Measurements from ENCODE around the gene TBC1D9.

TBC1D9 gene

DNA sequence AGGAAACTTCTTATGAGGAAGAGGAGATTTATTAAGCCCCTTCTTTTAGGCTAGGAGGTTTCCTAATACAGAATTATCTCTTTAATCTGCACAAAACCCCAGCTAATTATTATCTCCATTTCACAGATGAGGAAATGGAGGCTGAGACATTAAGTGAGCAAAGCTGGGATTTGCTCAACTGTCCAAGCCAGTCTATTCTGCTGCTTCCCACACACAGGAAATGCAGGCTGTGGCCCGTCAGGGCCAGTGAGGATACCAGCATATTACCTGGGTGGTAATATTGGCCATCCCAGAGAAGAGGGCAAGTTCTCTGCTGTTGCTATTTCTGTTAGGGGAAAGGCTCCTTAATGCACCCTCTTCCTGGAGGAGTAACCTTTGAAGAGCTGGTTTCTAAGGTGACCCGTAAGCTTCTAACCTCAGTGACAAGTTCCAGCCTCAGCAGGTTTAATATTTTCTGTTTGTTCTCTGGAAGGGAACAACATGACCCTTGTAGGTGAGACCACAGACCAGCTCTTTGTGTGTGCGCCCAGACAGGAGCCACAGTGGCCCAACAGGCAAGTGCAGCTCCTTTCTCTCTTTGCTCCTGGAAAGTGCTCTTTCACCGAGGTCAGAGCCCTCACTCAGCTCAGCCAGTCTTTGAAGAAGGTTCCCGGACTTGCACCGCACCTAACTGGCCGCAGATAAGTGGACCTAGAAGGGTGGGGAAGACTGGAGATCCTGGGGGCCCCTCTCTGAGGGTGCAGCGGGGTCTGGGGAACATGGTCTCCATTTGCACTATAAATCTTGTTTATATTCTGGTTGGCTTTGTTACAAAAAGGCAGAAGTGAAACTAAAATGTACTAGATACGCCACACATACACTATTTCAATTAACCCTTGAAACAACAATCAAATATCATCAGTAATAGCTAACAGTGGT is 35.5 kb downstream of the TBC1D9 start:
- TF ChIP-seq GATA3 (IDR thresholded peaks at IDR 0.05; ENCODE audit: low read depth, low read length) (no peak), GATA2 (IDR thresholded peaks at IDR 0.05; ENCODE audit: low read depth, low read length) (no peak)

DNA sequence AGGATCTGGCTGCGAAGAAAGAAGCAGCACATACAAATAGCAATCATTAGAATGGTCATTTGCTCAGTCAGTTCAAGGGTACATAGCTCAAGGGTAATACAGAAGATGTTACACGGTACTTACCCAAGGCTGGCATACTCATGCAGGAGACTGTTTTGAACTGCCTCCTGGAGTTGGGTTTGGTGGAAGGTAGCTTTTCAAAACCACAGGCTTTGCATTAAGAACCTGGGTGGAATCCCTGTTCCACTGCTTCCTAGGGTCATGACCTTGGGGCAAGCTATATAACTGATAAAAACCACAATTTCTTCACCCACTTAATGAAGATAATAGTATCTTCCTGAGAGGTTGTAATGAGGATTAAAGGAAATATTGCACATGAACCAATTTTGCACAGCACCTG is 36.5 kb downstream of the TBC1D9 start:
- TF ChIP-seq GATA2 (IDR thresholded peaks at IDR 0.05; ENCODE audit: low read depth, low read length), result no peak
- no peak for TF ChIP-seq GATA3 (IDR thresholded peaks at IDR 0.05; ENCODE audit: low read depth, low read length)

DNA sequence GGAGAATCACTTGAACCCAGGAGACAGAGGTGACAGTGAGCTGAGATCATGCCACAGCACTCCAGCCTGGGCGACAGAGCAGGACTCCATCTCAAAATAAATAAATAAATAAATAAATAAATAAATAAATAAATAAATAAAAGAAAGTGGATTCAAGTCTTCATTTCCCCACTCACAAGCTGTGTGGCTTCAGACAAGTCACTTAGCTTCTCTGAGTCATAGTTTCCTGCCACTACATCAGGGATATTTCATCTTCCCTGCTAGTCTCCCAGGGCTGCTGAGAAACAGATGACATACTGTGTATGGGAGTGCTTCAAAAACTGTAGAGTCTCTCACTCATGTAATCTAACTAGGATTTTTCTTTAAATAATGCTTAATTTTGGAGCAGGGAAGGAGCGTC is 37.2 kb downstream of the TBC1D9 start:
- no peak for TF ChIP-seq GATA3 (IDR thresholded peaks at IDR 0.05; ENCODE audit: low read depth, low read length)
- no peak for TF ChIP-seq GATA2 (IDR thresholded peaks at IDR 0.05; ENCODE audit: low read depth, low read length)

DNA sequence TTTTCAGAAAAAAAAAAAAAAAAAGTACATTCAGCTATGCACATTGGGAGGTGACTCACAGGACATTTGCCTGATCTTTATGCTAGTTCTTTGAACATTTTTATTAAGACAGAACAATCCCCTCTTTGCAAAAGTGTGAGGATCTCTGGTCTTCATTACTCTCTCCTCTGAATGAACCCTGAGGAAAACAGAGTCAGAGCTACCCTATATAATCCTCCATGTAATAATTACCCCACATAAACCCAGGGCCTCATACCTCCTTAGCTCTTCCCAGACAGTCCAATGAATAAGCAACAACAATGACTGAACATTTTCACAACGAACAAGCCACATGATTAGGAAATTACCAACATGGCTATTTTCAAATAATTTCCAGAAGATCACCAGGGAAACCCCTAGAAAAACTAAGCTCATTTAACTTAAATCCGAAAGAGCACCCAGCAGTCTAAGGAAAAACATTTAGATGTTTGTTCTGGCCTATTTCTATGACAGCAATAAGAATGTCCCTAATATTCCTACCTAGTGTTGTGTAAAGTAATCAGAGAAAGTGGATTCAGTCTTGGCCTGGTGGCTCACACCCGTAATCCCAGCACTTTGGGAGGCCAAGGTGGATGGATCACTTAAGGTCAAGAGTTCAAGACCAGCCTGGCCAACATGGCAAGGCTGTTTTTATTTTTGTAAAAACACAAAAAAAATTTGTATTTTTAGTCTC is 37.8 kb downstream of the TBC1D9 start:
- no peak for TF ChIP-seq GATA3 (IDR thresholded peaks at IDR 0.05; ENCODE audit: low read depth, low read length)
- no peak for TF ChIP-seq GATA2 (IDR thresholded peaks at IDR 0.05; ENCODE audit: low read depth, low read length)

DNA sequence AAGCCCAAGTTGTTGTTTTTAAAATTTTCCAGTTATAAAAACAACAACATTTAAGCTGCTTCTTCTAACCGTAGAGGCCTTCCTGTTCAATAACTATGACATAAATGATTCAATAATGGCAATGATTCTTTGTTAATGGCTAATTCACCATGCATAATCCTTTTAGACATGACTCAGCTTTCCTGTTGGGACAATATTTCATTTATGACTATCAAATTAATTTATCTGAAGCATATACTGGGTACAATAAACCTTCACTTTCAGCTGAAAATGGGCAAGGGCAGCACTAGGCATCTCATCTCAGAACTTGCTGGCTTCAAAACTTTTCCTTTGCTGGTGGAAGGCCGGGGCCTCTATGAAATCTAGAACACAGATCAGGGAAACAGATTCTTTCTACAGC is 38.9 kb downstream of the TBC1D9 start:
- TF ChIP-seq GATA3 (IDR thresholded peaks at IDR 0.05; ENCODE audit: low read depth, low read length), result no peak
- TF ChIP-seq GATA2 (IDR thresholded peaks at IDR 0.05; ENCODE audit: low read depth, low read length), result no peak

DNA sequence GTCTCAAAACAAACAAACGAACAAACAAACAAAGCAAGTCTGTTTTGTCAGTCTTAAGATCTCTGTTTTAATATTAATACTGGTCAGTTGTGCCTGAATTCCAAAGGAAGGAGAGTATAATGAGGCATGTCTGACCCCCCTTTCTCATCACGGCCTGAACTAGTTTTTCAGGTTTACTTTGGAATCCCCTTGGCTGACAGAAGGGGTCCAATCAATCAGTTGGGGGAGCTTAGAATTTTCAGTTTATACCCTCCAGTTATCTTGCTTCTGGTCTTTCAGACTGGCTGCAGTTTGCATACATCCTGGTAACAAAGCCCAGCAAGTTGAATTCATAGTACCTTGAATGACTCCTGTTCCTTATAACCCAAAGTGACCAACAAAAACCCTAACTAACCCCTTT is 41.1 kb downstream of the TBC1D9 start:
- TF ChIP-seq GATA2 (IDR thresholded peaks at IDR 0.05; ENCODE audit: low read depth, low read length) (no peak), GATA3 (IDR thresholded peaks at IDR 0.05; ENCODE audit: low read depth, low read length) (no peak)

DNA sequence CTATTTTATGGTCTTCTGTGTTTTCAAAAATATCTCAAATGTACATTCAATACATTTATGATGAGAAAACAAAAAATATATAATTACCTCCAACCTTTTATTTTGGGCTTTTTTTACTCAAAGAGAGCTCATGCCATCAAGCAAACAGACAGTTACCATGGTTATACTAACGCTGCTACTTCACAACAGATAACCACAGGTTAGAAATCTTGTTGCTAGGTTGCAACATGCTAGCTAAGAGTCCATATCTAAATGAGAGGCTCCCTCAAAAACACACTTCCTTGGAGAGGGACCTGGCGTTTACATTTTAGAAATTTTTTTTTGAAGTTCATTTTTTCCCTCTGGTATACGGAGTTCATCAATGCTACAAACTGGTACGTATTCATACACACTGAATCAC is 44.3 kb downstream of the TBC1D9 start:
- TF ChIP-seq GATA2 (IDR thresholded peaks at IDR 0.05; ENCODE audit: low read depth, low read length) (no peak), GATA3 (IDR thresholded peaks at IDR 0.05; ENCODE audit: low read depth, low read length) (no peak)

DNA sequence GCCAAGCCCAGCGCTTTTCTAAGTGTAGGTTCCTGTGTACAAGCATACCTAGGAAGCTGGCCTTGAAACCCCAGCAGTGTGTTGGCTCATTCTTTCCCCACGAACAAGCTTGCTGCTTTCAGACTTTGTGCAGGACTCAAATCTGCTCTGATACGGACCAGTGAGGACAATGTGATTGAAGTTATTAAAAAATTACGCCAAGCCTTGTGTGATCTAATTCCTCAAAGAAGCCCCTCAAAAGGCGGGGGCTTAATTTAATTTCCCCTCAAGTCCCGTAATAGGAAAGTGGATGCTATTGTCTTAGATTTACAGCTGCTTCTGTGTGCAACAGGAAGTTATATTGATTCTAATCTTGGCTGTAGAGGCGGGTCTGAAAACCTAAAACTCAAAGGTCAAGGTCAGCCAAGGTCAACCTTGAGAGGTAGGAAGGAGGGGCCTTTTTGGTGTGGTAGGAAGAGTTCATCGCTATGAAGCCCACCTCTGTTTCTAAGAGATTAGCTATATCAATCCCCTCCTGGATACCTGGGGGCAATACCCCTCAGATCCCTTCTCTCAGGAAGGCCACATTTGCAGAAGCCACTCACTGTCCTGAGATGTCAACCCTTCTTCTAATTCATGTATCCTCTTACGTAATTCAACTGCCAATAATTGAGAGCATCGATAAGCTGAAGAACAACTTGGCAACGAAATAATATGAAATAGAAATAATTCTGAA is 45.1 kb downstream of the TBC1D9 start:
- TF ChIP-seq GATA3 (IDR thresholded peaks at IDR 0.05; ENCODE audit: low read depth, low read length) (no peak), GATA2 (IDR thresholded peaks at IDR 0.05; ENCODE audit: low read depth, low read length) (no peak)

DNA sequence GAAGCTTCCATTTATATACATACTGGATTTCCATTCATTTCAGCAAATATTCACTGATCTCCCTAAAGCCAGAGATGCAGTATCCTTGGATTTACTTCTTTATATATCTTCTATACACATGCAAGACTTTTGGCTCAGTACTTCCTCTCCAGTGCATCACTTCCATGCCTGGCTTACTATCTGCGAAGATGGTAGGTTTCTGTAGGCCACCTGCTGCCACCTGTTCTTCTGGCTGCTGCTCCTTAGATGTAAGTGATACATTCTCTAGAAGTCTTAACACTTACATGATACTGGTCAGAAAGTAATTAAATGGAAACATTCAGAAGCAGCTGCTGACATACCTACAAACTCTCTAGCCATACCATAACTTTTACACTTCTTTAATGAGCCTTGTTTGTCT is 48.9 kb downstream of the TBC1D9 start:
- TF ChIP-seq GATA2 (IDR thresholded peaks at IDR 0.05; ENCODE audit: low read depth, low read length) (no peak), GATA3 (IDR thresholded peaks at IDR 0.05; ENCODE audit: low read depth, low read length) (no peak)

DNA sequence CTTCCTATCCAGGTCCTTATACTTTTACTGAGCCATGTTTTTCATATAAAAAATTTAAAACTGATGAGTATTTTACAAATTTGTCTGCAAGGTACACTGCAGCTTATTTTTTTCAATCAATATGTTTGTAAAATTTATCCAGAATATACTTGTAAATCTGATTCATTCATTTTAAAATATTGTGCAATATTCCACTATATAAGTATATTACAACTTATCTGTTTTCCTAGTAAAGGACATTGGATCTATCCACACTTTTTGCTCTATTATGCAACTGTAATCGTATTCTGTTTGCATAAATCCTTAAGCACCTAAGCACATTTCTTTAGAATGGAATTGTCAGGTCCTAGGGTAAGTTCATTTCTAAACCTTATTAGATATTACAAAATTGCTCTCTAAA is 49.5 kb downstream of the TBC1D9 start:
- TF ChIP-seq GATA3 (IDR thresholded peaks at IDR 0.05; ENCODE audit: low read depth, low read length) (no peak), GATA2 (IDR thresholded peaks at IDR 0.05; ENCODE audit: low read depth, low read length) (no peak)

DNA sequence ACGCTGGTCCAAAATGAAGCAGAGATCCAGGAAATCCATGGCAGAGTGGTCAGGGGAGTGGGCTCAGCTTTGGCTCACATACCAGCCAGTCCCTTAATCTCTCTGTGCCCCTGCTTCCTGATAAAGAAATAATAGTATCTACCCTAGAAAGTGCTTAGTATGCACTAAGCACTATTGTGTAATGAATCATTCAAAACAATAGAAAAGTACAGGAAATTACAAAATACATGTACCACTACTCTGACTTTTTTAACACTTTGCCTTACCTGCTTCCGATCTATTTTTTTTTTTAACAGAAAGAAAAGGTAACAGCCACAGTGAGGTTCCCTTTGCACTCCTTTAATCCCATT is 49.9 kb downstream of the TBC1D9 start:
- TF ChIP-seq GATA2 (IDR thresholded peaks at IDR 0.05; ENCODE audit: low read depth, low read length) (no peak), GATA3 (IDR thresholded peaks at IDR 0.05; ENCODE audit: low read depth, low read length) (no peak)

DNA sequence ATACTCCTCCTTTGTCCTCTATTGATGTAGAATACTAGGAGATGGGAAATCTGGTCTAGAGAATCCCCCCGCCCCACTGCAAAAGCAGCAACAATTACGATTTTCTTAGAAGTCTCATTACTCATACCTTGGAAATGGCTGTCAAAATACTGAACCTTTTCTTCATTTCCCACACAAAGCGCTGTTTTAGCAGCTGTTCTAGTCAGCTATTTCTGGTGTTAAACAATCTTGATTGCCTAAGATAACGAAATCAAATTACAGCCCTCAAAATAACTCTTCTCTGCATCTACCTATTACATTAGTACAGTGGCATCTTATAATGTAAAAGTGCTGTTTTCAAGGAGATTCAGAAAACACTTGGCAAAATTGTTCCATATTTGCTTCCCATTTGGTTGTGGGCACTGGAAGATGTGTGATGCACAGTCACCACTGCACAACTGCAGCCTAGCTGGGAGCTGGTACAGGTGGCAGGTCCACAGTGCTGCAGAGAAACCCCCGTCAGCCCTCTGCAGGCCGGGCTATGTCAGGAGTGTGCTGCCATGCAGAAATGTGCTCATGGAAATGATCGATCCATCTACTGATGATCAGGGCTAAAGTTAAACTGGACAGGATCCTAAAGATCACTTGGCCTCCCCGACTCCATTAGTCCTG is 50.4 kb downstream of the TBC1D9 start:
- TF ChIP-seq GATA2 (IDR thresholded peaks at IDR 0.05; ENCODE audit: low read depth, low read length), result no peak
- TF ChIP-seq GATA3 (IDR thresholded peaks at IDR 0.05; ENCODE audit: low read depth, low read length), result no peak

DNA sequence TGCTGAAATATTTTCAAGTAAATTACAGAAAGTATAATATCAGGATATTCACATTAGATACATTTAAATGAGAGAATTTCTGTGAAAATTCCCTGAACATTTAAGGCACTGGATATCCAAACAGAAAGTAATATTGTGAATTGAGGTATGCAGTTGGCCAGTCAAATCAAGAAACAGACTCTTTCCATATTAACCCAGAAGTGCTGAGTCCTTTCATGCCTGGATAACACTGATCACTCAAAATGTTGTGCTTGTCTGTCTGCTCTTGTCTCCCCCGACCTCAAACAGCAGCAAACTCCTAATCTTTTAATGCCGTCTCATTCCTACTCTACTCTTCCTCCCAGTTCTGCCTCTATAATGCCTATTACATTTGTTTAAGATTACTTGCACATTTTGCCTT is 51.2 kb downstream of the TBC1D9 start:
- TF ChIP-seq GATA3 (IDR thresholded peaks at IDR 0.05; ENCODE audit: low read depth, low read length), result no peak
- no peak for TF ChIP-seq GATA2 (IDR thresholded peaks at IDR 0.05; ENCODE audit: low read depth, low read length)

DNA sequence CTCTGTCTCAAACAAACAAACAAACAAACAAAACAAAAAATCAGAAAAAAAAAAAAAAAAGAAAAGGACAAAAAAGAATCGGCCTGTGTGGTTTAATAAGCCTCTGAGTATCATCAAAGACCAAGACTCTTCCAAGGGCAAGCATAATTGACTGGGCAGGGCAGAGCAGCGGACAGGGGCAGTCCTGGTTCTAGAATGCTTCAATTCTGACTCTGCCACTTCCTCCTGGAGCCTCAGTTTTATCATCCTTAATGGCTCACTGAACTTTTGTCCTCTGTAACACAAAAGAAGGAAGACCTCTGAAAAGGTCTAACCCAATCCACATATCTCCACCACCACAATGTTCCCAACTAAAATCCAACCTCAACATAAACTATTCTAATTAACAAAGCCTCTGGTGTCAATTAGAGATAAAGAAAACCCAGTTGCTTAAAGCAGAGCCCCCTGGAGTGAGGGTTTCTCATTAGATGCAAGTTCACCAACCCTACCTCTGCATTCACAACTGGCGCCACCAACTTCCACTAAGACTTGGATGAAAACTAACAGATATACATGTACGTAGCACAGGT is 51.7 kb downstream of the TBC1D9 start:
- TF ChIP-seq GATA2 (IDR thresholded peaks at IDR 0.05; ENCODE audit: low read depth, low read length) (no peak), GATA3 (IDR thresholded peaks at IDR 0.05; ENCODE audit: low read depth, low read length) (no peak)
